Tibial artery (tissue), 4 donors: ENCODE measurements around the gene KLHL40.

Experiments used
- DNase-seq, 2 donors: peaks; one replicate each; pipeline ENCODE4 v3.0.0-alpha.2; 2019
- H3K27ac ChIP-seq, 2 donors: fragments of 200-600 bp; sonication (generic) in 1 of 2; 1 replicate in 1 of 2; 2 replicates in 1 of 2; pipeline ENCODE4 v1.5.1; 2018 to 2019; ENCODE audit warnings: mild to moderate bottlenecking in 1 of 2
- H3K27me3 ChIP-seq, 2 donors: fragments of 200-600 bp; sonication (generic) in 1 of 2; one replicate each; pipeline versions ENCODE4 v1.5.1 to v1.6.0; 2016 to 2019
- H3K36me3 ChIP-seq, 3 donors: fragments of 200-600 bp; sonication (generic) in 2 of 3; one replicate each; pipeline ENCODE4 v1.5.1; 2016 to 2019; ENCODE audit warnings: mild to moderate bottlenecking in 2 of 3
- H3K4me1 ChIP-seq, 4 donors: fragments of 200-600 bp; sonication (generic) in 2 of 4; 1 replicate in 3 of 4; 2 replicates in 1 of 4; pipeline ENCODE4 v1.5.1; 2016 to 2019
- H3K4me3 ChIP-seq, 2 donors: fragments of 200-600 bp; sonication (generic) in 1 of 2; 1 replicate in 1 of 2; 2 replicates in 1 of 2; pipeline ENCODE4 v1.5.1; 2018 to 2019; ENCODE audit warnings: mild to moderate bottlenecking in 2 of 2
- H3K9me3 ChIP-seq, 3 donors: fragments of 200-600 bp; sonication (generic) in 1 of 3; one replicate each; pipeline ENCODE4 v1.5.1; 2016 to 2019
- intact Hi-C: fragments of 100-400 bp; cut with DNase I; formaldehyde crosslinking; loops from one replicate; pipeline ENCODE4 v1.15.0; 2023; ENCODE audit warnings: low total_unique reads
- TF ChIP-seq, protein P1 (sequence below), 2 experiments: fragments of 200-600 bp in 1 of 2; fragments of 450-650 bp in 1 of 2; IDR thresholded peaks; one replicate each; pipeline ENCODE4 v1.5.1; 2017 to 2019; ENCODE audit warnings: antibody characterized with exemption in 2 of 2, mild to moderate bottlenecking in 1 of 2, moderate library complexity in 1 of 2

KLHL40 gene

DNA sequence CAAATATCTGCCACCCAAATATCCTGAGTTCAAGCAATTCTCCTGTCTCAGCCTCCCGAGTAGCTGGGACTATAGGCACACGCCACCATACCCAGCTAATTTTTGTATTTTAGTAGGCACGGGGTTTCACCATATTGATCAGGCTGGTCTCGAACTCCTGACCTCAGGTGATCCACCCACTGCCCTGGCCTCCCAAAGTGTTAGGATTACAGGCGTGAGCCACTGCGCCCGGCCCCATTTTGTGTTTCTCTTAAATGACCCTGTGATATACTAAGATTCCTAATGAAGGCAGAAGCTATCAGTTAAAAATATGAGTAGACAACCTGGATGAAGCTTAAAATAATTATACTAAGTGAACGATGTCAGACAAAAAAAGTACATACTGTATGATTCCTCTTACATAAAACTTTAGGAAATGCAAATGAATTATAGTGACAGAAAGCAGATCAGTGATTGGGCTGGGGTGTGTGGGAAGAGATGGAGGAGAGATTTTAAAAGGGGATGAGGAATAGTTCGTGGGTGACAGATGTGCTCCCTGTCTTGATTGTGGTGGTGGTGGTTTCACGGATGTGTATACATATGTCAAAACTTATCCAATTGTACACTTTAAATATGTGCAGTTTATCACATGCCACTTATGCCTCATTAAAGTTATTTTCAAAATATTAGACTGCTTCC, 3.8 kb upstream of the KLHL40 start:
- intact Hi-C loops: no loop called here
- peak in 1 of 2 donors; percentile 54 for DNase-seq
- Histone ChIP-seq H3K36me3 (no peaks in the 10 kb centered on the region), H3K27me3 (peaks cover 0 to 3% of the 10 kb centered on the region in 2 donors), H3K4me3 (no peak overlapping the region), H3K4me1 (peaks cover 0 to 34% (median 31%) of the 10 kb centered on the region in 4 donors), H3K27ac (no peak overlapping the region), H3K9me3 (peaks cover 0 to 2% (median 0%) of the 10 kb centered on the region in 3 donors)
- TF ChIP-seq, protein P1, sequence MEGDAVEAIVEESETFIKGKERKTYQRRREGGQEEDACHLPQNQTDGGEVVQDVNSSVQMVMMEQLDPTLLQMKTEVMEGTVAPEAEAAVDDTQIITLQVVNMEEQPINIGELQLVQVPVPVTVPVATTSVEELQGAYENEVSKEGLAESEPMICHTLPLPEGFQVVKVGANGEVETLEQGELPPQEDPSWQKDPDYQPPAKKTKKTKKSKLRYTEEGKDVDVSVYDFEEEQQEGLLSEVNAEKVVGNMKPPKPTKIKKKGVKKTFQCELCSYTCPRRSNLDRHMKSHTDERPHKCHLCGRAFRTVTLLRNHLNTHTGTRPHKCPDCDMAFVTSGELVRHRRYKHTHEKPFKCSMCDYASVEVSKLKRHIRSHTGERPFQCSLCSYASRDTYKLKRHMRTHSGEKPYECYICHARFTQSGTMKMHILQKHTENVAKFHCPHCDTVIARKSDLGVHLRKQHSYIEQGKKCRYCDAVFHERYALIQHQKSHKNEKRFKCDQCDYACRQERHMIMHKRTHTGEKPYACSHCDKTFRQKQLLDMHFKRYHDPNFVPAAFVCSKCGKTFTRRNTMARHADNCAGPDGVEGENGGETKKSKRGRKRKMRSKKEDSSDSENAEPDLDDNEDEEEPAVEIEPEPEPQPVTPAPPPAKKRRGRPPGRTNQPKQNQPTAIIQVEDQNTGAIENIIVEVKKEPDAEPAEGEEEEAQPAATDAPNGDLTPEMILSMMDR (IDR thresholded peaks at IDR 0.05): no peak

DNA sequence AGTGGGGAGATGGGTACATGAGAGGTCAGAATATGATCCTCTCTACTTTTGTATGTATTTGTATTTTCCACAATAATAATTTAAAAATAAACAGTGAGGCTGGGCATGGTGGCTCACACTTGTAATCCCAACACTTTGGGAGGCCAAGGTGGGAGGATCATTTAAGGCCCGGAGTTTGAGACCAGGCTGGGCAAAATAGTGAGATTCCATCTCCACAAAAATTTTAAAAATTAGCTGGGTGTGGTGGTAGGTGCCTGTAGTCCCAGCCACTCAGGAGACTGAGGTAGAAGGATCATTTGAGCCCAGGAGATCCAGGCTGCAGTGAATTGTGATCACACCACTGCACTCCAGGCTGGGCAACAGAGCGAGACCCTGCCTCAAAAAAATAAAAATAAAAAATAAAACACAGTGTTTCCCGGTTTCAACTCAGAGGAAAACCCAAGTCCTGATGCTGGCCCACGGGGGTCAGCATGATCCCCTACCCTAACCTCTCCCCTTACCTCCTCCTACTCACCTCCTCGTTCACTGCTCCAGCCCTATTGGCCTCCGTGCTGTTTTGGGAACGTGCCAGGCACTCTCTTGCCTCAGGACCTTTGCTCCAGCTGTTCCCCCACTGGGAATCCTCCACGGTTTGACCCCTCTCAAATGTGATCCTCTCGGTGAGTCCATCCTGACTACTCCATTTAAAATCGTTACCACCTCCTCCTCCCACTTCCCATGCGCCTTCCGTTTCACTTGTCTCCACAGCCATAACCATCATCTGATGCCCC, 2.9 kb upstream of the KLHL40 start:
- peak in 1 of 2 donors; percentile 59 for DNase-seq
- Histone ChIP-seq H3K4me1 (peaks cover 0 to 34% (median 31%) of the 10 kb centered on the region in 4 donors), H3K9me3 (no peaks in the 10 kb centered on the region)

DNA sequence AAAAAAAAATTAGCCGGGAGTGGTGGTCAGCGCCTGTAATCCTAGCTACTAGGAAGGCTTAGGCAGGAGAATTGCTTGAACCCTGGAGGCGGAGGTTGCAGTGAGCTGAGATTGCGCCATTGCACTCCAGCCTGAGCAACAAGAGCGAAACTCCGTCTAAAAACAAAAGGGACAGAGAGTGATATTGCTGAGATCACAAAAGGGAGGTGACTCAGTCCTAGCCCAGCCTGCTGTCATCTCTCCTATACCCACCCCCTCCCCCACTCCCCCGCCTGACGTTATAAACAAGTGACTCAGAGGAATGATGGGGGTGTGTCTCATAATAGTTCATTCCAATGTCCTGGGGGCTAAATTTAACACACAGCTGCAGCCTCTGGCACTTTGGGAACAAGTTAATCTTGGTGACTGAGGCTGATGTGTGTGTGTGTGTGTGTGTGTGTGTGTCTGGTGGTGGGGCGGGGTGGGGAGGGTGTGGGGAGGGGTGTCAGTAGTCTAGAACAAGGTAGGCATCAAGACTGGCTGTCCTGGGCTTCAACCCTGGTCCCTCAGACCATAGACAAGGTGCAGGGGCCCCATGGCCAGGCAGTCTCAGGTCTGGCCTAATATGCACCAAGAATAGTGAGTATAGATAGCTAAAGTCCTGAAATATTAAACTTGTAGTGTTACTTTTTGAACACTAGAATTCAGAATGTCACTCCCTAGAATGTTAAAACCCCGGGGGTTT, 1.3 kb upstream of the KLHL40 start:
- Histone ChIP-seq H3K36me3 (no peaks in the 10 kb centered on the region), H3K27ac (peak overlapping the region; percentile 83 to 86), H3K27me3 (peaks cover 0 to 3% of the 10 kb centered on the region in 2 donors), H3K9me3 (no peaks in the 10 kb centered on the region), H3K4me1 (peaks cover 0 to 34% (median 31%) of the 10 kb centered on the region in 4 donors), H3K4me3 (no peak overlapping the region)
- intact Hi-C loops: no loop called here
- TF ChIP-seq, protein P1 (IDR thresholded peaks at IDR 0.05): peak in 1 of 2 experiments; percentile 8
- peak; percentile 90 to 95 for DNase-seq

More for the DNA sequence above, 2.9 kb upstream of the KLHL40 start:
- TF ChIP-seq, protein P1 (IDR thresholded peaks at IDR 0.05): no peak
- peak overlapping the region; percentile 83 to 86 for H3K27ac ChIP-seq
- no peaks in the 10 kb centered on the region for H3K36me3 ChIP-seq
- peaks cover 0 to 3% of the 10 kb centered on the region in 2 donors for H3K27me3 ChIP-seq
- intact Hi-C loops: no loop called here
- no peak overlapping the region for H3K4me3 ChIP-seq

DNA sequence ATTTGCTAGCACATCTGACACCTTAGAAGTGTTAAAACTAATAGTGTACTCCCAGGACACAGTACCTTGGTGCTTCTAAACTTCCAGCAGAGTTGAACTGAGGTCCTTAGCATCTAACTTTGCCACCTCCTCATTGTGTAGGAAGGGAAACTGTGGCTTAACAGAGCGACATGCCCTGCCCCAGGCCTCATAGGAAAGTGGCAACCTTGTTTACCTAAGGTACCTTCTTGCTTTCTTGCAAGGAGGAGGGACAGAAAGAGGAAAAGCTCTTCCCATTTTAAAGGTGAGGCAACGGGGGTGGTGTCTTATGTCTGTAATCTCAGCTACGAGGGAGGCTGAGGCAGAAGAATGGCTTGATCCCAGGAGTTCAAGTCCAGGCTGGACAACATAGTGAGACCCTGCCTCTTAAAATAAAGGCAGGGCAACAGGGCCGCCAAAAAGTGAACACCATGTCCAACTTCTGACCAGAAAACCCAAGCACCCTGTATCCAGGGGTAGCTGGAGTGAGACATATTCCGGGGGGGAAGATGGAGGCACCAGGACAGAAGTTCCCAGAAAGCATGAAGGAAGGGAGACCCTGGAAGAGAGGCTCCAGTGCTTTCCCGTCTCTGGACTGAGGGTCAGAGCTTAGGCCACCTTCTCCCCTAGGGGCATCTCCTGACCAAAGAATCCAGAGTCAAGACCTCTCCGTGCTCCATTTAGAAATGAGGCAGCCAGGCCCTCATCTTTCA, 540 bp upstream of the KLHL40 start:
- intact Hi-C loops: no loop called here
- peak overlapping the region; percentile 73 to 81 for H3K27ac ChIP-seq
- H3K36me3 ChIP-seq: no peaks in the 10 kb centered on the region
- H3K9me3 ChIP-seq: no peaks in the 10 kb centered on the region
- H3K4me1 ChIP-seq: peaks cover 0 to 34% (median 31%) of the 10 kb centered on the region in 4 donors
- peak in 1 of 2 donors; percentile 51 for DNase-seq
- peaks cover 0 to 3% of the 10 kb centered on the region in 2 donors for H3K27me3 ChIP-seq
- TF ChIP-seq, protein P1 (IDR thresholded peaks at IDR 0.05): no peak
- H3K4me3 ChIP-seq: no peak overlapping the region
